GM19193 (cell line): Measurements from ENCODE around the gene CAPN14.

Experiments
- POLR2A ChIP-seq: IDR thresholded peaks from 4 replicates; pipeline ENCODE4 v1.6.1; 2011; ENCODE audit not compliant: insufficient read depth, insufficient read length; ENCODE audit errors: extremely low read depth

CAPN14 gene

DNA sequence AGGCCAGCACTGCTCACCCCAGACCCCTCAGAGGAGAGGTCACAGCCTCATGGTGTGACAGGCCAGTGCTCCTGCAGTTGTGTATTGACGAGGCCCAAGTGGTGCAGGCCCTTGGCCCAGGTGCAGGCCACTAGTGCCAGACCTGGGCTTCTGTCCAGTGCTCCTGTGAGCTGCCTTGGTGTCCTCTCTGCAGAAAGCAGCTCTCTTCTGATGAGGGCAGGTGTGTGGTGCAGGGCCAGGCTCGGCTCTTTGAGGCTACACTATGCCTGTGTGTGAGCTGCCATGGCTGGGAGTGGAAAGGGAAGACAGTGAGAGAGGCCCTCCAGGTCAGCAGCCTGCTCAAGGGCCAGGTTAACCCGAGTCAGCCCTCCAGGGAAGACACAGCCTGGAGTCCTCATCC, 33.7 kb upstream of the CAPN14 start:
- no peak for TF ChIP-seq POLR2A

GRCh38 chr2:31249009-31249690, 31.8 kb upstream of the CAPN14 start:
- TF ChIP-seq POLR2A, result no peak

DNA sequence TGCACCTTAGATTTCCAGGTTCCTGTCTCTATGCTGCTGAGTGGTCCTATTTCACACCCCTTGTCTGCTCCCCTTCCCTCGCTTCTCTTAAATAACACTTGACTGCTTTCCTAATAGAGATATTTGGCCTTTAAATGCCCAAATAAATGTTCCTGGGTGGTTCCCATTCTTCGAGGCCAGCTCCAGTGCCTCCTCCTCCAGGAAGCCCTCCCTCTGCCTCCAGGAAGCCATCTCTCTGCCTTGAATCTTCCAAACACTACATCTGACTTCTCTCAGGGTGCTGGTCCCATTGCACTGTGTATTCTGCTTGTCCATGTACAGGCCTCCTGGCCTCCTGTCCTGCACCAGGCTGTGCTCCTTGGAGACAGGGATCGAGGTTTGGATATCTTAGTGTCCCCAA, 30.8 kb upstream of the CAPN14 start:
- no peak for TF ChIP-seq POLR2A

- TF ChIP-seq POLR2A, result no peak
Measured at GRCh38 chr2:31247711-31248110, 30.4 kb upstream of the CAPN14 start.

- no peak for TF ChIP-seq POLR2A
Measured at GRCh38 chr2:31246184-31246852, 29.0 kb upstream of the CAPN14 start.

- no peak for TF ChIP-seq POLR2A
Measured at GRCh38 chr2:31244101-31244500, 26.8 kb upstream of the CAPN14 start.

DNA sequence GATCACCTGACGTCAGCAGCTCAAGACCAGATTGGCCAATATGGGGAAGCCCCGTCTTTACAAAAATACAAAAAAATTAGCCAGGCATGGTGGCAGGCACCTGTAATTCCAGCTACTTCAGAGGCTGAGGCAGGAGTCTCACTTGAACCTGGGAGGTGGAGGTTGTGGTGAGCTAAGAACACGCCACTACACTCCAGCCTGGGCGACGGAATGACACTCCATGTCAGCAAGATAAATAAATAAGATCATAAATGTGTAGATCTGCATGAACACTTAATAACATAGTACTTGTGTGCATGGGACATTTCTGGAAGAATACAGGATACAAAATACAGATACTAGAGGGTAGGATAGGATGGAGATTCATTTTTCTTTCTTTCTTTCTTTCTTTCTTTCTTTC, 25.7 kb upstream of the CAPN14 start:
- no peak for TF ChIP-seq POLR2A

- TF ChIP-seq POLR2A, result no peak
Measured at GRCh38 chr2:31241625-31242270, 24.4 kb upstream of the CAPN14 start.

DNA sequence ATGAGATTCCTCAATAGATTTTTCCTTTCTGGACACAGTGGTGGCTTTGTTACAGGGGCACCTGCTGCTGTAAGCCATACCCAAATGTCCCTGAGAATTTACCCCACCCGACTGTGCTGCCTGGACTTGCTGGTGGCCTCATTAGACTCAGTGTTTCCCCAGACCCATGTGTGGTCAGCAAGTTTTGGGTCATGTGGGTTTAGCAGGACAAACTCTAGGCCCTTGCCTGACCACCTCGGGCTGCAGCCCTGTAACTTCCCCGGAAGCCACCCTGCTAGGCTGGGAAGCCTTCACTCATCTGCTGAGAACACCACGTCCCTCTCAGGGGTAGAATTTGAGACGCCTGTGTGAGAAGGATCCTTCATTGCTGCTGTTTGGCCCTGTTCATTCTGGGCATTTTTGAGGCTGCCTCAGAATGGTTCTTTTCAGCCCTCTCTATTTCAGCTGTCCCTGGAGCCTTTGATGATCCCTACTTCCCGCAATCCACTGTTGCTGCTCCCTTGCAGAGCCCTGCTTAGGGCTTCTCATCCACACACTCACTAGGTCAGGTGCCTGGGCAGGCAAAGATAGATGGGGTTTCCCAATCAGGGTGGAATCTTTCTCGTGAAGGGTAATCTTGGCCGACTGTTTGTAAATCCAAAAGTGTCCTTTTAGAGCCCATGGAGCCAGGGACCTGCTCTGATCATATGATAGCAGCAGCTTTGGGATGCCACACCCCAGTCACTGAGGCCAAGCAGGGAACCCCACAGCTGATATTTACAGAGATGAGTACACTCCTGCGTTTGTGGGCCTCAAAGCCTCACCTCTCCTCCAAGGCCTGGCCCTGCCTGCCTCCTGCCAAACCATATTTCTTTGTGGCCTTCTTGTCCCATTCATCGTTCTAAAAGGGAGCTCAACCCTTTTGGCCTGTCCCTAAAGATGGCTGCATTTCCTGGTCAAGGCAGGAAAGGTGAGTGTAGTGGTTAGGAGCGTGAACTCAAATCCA, 23.4 kb upstream of the CAPN14 start:
- TF ChIP-seq POLR2A, result no peak

GRCh38 chr2:31239593-31240177, 22.4 kb upstream of the CAPN14 start:
- no peak for TF ChIP-seq POLR2A

DNA sequence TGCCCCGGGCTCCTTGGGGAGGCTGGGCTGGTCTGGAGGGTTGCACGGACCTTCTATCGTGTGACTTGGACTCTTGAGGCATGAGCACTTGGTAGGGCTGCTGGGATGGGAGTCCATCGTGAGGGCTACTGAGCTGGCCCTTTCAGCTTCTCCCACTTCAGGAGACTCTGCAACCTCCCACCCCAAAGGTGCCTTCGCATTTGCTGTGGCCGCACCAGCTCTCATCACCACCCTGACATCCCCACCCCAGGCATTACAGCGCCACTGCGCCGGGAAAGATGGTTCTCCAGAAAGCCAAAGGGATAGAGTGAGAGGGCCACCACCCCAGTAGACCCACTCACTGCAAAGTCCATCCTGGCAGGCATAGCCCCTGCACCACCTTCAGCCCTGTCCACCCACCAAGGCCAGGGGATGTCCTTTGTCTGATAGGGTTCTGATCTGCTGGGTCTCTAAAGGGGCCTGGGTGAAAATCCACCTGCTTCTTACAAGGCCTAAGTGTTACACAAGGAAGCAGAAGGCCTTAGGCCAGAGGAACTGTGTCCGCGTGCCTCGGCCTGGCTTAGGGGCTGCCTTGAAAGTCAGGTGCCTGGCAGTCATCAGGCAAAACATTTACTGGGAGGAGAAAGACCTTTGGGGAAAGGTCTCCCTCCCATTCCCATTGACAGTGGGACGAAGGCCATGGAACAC, 21.7 kb upstream of the CAPN14 start:
- TF ChIP-seq POLR2A, result no peak

- no peak for TF ChIP-seq POLR2A
Measured at GRCh38 chr2:31238126-31238905, 21.0 kb upstream of the CAPN14 start.

GRCh38 chr2:31237348-31238017, 20.2 kb upstream of the CAPN14 start:
- no peak for TF ChIP-seq POLR2A
